GM18909 (cell line): ENCODE measurements around the gene ESR2.
"Not testable (repeated sequence)": the region's sequence is repeated elsewhere in the genome, so short reads cannot be mapped to it uniquely, and the experiment has no call there.

Source experiments
- ATAC-seq: cut with Tn5 transposase; IDR thresholded peaks from one replicate; pipeline ENCODE4 v1.9.1; 2021; ENCODE audit warnings: mild to moderate bottlenecking; ENCODE audit not compliant: unreplicated experiment, poor library complexity

Gene ESR2

GRCh38 chr14:64201921-64202545, 92.1 kb downstream of the ESR2 start:
- no peak for ATAC-seq

- no peak for ATAC-seq
Measured at GRCh38 chr14:64201296-64201695, 92.9 kb downstream of the ESR2 start.

GRCh38 chr14:64200170-64200569, 94.0 kb downstream of the ESR2 start:
- ATAC-seq = no peak

- ATAC-seq = no peak
Measured at GRCh38 chr14:64198486-64198885, 95.7 kb downstream of the ESR2 start.

- no peak for ATAC-seq
Measured at GRCh38 chr14:64197996-64198395, 96.2 kb downstream of the ESR2 start.

GRCh38 chr14:64196814-64197411, 97.3 kb downstream of the ESR2 start:
- no peak for ATAC-seq

GRCh38 chr14:64196056-64196455, 98.1 kb downstream of the ESR2 start:
- no peak for ATAC-seq

- ATAC-seq = peak; percentile 62
Measured at GRCh38 chr14:64195199-64195598, 99.0 kb downstream of the ESR2 start.

GRCh38 chr14:64194404-64194803, 99.8 kb downstream of the ESR2 start:
- no peak for ATAC-seq

- ATAC-seq = no peak
Measured at GRCh38 chr14:64193821-64194220, 100.3 kb downstream of the ESR2 start.

GRCh38 chr14:64191756-64192155, 102.4 kb downstream of the ESR2 start:
- ATAC-seq = no peak

- no peak for ATAC-seq
Measured at GRCh38 chr14:64190974-64191502, 103.1 kb downstream of the ESR2 start.

GRCh38 chr14:64187331-64187730, 106.8 kb downstream of the ESR2 start:
- ATAC-seq = no peak

- ATAC-seq = no peak
Measured at GRCh38 chr14:64186231-64187129, 107.7 kb downstream of the ESR2 start.

- ATAC-seq = no peak
Measured at GRCh38 chr14:64185184-64185583, 109.0 kb downstream of the ESR2 start.

GRCh38 chr14:64184103-64184729, 110.0 kb downstream of the ESR2 start:
- ATAC-seq = no peak

GRCh38 chr14:64182908-64183307, 111.3 kb downstream of the ESR2 start:
- ATAC-seq = not testable (repeated sequence)

GRCh38 chr14:64178814-64179213, 115.4 kb downstream of the ESR2 start:
- no peak for ATAC-seq

- ATAC-seq = no peak
Measured at GRCh38 chr14:64176330-64176729, 117.8 kb downstream of the ESR2 start.

GRCh38 chr14:64174922-64175782, 119.0 kb downstream of the ESR2 start:
- ATAC-seq = no peak
